HK-2 (cell line): ENCODE measurements around the gene NTHL1.
A peak's percentile ranks its signal among the peaks of the same experiment; 100 is the strongest.
"Not testable (repeated sequence)": the region's sequence is repeated elsewhere in the genome, so short reads cannot be mapped to it uniquely, and the experiment has no call there.

ENCODE experiments used
- DNase-seq: peaks from one replicate; pipeline ENCODE4 v3.0.0-alpha.2; 2018; ENCODE audit not compliant: unreplicated experiment

The NTHL1 gene

DNA sequence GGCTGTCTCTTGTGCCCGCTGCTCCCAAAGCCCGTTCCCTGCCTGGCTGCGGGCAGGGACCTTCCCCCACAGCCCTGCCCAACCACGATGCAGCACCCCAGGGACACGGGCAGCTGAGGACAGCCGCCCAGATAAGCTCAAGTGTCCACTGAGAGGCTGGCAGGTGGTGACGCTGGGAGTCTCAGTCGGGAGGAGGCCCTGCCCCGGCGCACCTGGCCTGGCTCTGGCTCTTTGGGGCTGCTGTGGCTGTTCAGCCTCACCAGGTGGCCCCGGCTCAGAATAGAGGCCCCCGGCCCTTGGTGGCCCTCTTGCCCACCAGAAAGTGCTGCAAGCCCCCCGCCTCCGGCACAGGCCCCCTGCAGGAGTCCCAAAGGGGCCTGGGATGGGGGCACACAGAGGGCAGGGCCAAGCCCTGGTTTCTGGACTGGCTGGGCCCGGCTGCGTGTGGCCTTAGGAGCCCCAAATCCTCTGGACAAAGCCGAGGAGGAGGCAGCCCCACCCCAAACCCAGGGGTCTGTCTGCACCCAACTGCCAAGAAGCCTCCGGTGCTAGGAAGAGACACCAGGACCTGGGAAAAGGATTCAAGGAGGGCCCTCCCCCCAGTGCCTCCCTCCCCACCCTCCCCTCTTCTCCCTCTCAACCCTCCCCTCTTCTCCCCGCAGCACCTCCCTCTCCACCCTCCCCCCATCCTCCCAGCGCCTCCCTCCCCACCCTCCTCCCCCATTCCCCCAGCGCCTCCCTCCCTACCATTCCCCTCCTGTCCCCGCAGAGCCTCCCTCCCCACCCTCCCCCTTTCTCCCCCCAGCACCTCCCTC is 5.3 kb downstream of the NTHL1 start:
- no peak for DNase-seq

- DNase-seq = peak; percentile 62
These were observed 6.7 kb downstream of the NTHL1 start for GRCh38 chr16:2040787-2041522.

GRCh38 chr16:2040041-2040786 is 7.4 kb downstream of the NTHL1 start:
- no peak for DNase-seq

GRCh38 chr16:2039274-2040031 is 8.2 kb downstream of the NTHL1 start:
- DNase-seq = no peak

DNA sequence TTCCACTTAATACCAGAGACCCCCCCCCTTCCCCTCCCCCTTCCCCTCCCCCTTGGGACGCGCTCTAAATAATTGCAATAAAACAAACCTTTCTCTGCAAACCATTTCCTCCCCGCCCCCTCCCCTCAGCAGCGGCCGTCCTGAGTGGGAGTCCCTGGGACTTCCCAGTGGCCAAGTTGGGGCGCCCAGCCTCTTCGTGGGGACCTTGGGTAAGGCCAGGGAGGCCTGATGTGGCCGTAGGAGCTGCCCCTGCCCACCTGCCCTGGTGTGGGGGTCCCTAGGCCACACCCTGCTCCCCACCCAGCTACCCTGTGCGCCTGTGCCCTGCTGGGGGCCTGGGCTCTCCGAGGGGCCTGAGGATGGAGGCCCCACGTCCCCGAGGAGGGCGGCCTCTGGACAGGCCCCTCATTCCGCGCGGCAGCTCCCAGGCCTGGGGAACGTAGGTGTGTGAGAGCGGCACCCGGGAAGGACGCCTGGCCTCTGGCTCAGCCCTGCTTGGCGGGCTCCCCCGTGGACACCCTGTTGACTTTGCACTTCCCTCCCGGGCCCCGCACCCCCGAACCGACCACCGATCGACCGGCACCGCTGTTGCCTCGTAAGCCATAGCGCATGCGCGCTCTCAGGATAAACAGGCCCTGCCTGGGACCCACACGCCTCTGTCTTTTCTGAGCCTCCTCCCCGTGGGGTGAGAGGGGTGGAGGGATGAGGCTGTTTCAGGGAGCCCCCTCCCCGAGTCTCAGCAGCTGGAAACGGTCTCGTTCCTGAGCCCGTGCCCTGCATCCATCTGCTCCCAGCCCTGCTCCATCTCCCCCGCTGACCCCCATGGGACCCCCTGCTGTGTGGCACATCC is 9.0 kb downstream of the NTHL1 start:
- DNase-seq = no peak

- DNase-seq = no peak
These were observed 9.8 kb downstream of the NTHL1 start for GRCh38 chr16:2037647-2038381.

- no peak for DNase-seq
These were observed 10.5 kb downstream of the NTHL1 start for GRCh38 chr16:2037115-2037514.

DNA sequence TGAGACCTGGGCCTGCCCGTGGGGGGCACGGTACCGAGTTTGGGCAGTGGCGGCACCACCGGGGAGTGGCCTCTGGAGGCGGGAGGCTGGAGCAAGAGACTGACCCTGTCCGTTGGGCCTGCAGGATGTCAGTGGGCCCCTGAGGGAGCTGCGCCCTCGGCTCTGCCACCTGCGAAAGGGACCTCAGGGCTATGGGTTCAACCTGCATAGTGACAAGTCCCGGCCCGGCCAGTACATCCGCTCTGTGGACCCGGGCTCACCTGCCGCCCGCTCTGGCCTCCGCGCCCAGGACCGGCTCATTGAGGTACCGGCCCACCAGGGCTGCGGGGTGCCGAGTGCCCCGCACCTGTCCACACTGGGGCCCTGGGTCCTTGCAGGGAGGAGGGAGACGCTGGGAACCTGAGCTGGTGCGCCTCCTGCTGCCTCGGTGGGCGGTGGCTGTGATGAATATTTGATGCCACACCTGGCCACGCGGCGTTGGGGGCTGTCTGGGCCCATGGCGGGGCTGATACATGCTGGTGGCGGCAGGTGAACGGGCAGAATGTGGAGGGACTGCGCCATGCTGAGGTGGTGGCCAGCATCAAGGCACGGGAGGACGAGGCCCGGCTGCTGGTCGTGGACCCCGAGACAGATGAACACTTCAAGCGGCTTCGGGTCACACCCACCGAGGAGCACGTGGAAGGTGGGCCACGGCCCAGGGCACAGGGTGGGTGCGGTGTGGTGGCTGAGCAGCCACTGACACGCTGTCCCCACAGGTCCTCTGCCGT is 11.3 kb downstream of the NTHL1 start:
- DNase-seq = no peak

DNA sequence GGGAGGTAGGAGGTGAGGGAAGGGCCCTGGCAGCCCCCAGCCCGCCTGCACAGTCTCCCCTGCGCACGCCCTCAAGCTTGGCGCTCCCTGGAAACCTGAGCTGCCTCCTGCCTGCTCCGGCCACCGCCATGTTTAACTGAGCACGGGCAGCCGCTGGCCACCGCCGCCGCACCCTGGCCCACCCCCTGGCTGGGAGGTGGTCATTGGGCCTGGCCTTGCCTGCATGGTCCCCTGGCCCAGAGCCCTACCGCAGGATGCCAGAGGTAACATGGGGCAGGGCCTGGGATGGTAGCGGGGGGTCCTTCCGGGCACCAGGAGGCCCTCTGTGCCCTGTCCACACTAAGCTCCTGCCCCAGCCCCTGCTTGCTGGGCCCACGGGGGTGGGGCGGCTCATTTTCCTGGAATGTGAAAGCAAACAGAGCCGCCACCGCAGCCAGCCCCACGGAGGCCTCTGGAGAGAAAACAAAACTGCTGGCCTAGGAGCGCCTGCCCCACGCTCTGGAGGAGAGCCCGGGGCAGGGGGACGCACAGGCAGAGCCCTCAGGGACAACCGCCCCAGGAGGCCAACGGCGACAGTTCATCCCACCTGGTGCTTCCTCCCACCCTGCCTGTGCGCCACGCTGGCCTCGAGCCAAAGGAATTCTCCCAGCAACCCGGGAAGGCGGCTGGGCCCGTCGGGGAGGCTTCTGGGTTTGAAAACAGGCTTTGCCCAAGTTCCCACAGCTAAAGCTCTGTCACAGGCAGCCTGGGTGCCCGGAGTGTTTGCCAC is 12.0 kb downstream of the NTHL1 start:
- DNase-seq = no peak

- DNase-seq = no peak
These were observed 12.8 kb downstream of the NTHL1 start for GRCh38 chr16:2034696-2035430.

- DNase-seq = not testable (repeated sequence)
These were observed 13.5 kb downstream of the NTHL1 start for GRCh38 chr16:2033909-2034695.

- no peak for DNase-seq
These were observed 14.4 kb downstream of the NTHL1 start for GRCh38 chr16:2033057-2033908.

GRCh38 chr16:2032285-2033056 is 15.2 kb downstream of the NTHL1 start:
- DNase-seq = no peak

DNA sequence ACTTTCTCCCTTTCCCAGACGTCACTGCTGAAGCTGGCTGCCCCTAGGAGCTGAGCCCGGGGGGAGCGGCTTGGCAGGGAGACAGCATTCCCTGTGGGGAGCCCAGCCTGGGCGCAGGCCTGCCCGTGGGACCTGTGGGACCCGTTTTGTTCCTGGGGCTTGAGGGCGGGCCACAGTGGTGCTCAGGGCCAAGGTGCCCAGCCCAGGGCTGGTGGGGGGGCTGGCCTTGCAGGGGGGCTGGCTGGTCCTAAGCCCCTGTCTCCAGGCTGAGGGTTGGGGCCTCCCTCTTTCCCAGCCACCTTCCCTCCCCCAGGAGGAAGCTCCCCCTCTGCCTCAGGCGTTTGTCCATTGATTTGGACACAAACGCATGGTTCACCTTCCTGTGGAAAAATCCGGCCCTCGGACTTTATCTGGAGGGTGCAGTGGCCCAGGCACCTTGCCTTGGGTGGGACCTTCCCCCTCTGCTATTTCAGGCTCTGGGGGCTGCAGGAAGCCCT is 16.5 kb downstream of the NTHL1 start:
- no peak for DNase-seq

DNA sequence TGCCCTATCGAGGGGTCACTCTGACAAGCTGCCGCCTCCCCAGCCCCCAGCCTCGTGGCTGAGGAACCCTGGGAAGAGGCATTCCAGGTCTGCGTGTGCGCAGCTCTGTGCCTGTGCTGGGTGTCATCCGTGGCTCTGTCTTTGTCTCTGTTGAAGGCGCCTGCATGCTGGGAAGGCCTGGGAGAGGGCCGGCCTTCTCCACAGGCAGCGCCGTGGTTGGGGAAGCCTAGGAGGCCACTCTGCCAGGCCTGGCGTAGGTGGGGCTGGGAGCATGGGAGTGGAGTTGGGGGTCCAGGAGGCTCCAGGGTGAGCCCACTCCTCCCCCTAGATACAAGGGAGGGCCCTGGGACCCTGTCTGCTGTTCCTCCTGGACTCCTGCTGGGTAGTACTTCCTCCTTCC is 17.6 kb downstream of the NTHL1 start:
- no peak for DNase-seq
